B cell (primary cell): ENCODE results near the gene SAMD9.

Experiments
- CTCF ChIP-seq: fragments of 200-600 bp; IDR thresholded peaks from one replicate; pipeline ENCODE4 v1.8.0; 2022; ENCODE audit warnings: antibody characterized with exemption, mild to moderate bottlenecking
- EZH2 ChIP-seq: IDR thresholded peaks from 2 replicates; pipeline ENCODE4 v1.6.1; 2012; ENCODE audit warnings: borderline replicate concordance, low read depth, mild to moderate bottlenecking, moderate library complexity, low read length; ENCODE audit not compliant: insufficient read depth, poor library complexity, severe bottlenecking

DNA sequence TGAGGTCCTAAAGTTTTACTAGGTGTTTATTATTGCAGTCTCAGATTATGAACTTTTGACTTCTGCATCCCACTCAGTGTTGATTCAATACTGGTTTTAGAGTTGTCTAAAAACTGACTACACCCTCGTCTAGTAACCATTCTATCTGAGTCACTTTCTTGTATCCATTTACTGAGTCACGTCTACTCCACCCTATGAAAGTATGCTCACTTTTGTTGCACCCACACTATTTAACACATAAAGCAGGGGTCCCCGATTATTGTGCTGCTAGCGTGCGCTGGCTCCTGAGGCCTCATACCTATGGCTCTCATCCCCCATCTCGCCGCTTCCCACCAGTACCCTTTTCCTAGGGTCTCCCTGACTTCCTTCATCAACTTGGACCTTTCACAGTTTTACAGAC, 2.0 kb downstream of the SAMD9 start:
- TF ChIP-seq CTCF (no peak), EZH2 (no peak)
